ENCODE measurements around the gene EFTUD2.

The EFTUD2 gene

DNA sequence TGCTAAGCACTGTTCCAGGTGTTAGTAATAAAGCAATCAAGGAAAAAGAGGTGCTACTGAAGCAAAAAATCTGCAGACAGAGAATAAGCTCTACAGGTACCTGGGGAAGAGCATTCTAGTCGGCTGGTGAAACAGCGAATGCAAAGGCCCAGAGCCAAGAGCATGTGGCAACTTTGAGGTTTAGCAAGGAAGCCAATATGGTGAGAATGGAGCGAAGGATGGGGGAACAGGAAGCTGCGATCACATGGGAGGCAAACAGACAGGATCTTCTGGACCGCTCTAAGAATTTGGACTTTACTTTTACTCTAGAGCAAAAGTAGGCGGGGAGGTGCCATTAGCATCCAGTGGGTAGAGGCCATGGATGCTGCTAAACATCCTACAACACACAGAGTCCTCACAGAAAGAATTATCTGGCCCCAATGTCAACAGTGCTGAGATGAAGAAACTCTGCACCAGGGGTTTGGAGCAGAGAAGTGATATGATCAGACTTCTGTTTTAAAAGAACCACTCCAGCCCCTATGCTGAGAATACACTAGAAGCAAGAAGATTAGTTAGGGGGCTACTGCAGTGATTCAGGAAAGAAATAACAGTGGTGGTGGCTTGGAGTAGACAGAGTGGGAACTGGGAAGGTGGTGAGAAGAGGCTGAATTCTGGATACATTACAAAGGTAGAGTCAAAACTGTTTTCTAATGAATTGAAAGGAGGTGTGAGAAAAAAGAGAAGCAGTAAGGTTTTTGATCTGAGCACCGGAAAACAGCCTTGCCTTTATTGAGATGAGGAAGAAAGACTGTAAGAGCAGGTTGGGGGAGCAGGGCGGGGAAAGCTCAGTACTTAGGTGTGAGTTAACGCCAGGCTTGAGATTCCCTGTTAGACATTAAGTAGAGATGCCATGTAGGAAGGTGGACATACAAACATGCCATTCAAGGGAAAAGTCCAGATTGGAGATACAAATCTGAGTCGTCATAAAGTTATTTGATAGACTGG is 11.0 kb downstream of the EFTUD2 start:
- no peak for DNase-seq (ENCODE audit: low read depth in 2 of 2)

DNA sequence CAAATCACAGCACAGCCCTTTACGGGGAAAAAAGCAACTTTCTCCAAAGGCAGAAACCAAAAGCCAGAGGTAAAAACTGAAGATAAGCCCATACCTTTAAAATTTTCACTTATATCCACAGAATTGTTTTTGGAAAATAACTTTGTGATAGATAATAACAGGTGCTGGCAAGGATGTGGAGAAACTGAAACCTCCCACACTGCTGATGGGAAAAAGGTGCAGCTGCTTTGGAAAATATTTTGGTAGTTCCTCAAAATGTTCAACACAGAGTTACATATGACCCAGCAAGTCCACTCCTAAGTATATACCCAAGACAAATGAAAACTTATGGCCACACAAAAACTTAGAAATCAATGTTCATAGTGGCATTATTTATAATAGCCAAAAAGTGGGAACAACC is 12.2 kb downstream of the EFTUD2 start:
- no peak for DNase-seq (ENCODE audit: low read depth in 2 of 2)

DNA sequence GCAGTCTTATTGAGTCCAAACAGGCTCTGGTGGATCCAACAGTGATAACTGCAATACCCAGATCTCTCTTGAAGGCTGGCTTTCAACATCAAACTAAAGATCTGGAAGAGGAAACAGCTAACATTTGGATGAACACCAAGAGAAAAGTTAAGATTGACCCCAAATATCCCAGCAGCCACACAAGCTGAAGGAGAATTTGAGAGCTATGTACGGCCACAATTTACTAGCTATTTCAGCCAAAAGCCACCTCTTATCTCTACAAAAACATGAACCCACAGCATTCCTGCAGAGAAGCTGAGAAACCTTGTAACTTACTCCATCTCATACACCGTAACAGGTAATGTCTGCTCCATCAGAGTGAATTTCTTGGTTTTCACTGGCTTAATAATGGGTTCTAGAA is 14.3 kb downstream of the EFTUD2 start:
- DNase-seq (ENCODE audit: low read depth in 2 of 2) = no peak

DNA sequence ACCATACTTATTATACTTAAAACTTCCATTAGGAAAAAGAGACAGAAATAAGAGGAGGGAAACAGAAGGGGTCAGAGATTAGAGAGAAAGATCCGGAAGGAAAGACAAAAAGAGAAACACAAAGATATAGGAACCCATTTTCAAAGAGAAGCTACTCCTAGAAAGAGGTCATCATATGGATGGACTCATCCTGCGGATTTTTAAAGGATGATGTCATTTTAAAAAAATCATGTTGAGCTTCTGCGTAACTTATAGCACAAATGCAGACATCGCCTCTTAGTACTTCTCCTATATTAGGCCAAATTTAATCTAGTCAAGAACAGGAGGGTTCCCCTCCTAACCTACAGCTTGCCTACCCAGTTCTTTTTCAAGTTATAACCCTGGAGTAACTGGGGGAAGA is 18.1 kb downstream of the EFTUD2 start:
- no peak for DNase-seq (ENCODE audit: low read depth in 2 of 2)

DNA sequence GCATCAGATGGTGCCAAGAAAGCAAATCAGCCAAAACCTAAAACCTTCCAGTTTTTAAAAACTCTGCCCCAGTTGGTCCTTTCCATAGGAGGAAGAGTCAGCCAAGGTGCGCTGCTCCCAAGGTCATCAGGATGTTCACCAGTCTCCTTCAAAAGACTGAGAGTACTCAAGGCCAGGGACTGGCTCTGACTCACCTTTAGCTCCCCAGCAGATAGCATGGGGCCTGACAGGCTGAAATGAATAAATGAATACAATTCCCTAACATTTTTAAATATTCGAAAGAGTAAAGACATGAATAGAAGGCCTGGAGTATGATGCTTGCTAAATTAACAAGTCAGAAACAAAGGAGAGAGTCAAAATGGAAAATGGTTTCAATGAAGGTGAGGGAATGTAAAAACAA is 19.2 kb downstream of the EFTUD2 start:
- no peak for DNase-seq (ENCODE audit: low read depth in 2 of 2)

DNA sequence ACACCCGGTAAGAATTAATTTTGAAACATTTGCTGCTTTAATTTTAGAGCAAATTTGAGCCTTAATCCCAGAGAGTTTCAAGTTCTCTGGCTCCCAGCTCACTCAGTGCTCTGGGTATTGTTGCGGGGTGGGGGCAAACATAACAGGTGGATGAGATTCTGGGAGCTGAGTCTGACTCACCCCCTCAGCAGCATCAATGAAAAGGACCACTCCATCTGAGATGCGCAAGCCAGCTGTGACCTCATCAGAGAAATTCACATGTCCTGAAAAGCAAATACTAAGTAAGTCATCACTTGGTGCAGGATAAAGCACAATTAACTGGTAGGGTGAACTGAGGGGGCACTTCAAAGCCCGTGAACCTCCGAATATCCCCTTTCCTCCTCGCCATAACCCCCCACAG is 19.9 kb downstream of the EFTUD2 start:
- DNase-seq (ENCODE audit: low read depth in 2 of 2) = no peak

DNA sequence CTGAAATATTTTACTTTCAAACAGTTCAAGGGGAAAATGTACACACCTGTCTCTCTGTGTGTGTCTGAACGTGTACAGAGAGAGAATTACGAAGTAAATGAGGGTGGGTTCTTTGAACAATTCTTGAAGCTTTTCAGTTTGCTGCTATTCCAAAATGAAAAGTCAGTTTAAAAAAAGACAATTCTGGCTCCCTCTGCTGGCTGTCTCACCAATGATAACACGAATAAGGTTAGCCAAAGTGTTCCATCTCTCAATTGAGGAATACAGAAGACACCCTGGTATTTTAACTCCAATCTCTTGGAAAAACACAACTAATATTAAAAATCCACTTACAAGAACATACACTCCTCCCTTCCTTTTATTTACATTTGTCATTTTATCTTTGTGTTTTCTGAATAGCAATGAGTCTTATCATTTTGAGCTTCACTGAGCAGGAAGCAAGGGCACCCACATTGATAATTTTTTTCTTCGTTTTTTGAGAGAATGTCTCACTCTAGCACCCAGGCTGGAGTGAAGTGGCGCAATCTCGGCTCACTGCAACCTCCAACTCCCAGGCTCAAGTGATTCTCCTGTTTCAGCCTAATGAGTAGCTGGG is 20.5 kb downstream of the EFTUD2 start:
- no peak for DNase-seq (ENCODE audit: low read depth in 2 of 2)

DNA sequence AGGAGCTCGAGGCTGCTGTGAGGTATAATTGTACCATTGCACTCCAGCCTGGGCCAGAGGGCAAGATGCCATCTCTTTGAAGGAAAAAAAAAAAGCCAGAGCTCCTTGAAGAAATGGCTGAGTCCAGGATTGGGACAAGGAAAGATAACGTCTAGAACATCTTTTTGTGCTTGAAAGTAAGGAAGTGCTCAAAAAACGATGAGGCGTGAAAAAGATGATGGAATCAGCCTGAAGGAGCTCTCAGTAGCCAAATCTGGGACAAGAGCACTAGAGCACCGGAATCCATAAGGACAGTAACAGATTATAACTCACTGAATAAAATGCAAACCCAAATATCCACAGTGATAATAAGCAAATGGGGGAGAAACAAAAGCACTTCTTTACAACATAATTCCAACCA is 22.1 kb downstream of the EFTUD2 start:
- no peak for DNase-seq (ENCODE audit: low read depth in 2 of 2)

DNA sequence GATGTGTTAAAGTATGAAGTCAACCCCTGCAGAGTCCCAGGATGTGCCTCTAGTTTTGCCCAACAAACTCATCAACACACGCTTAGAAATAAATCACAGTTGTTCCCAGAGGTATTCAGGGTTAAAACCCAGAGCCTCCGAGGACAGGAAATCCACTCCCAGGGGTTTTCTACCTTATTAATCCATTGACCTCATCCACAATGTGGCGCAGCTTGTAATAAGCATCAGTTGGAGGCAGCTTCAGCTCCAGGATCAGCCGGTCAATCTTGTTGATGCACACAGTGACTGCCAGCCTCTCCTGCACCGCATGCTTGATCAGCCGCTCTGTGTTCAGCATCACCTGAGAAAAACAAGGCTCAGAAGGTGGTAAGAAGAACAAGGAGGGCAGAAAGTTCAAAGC is 23.5 kb downstream of the EFTUD2 start:
- no peak for DNase-seq (ENCODE audit: low read depth in 2 of 2)

DNA sequence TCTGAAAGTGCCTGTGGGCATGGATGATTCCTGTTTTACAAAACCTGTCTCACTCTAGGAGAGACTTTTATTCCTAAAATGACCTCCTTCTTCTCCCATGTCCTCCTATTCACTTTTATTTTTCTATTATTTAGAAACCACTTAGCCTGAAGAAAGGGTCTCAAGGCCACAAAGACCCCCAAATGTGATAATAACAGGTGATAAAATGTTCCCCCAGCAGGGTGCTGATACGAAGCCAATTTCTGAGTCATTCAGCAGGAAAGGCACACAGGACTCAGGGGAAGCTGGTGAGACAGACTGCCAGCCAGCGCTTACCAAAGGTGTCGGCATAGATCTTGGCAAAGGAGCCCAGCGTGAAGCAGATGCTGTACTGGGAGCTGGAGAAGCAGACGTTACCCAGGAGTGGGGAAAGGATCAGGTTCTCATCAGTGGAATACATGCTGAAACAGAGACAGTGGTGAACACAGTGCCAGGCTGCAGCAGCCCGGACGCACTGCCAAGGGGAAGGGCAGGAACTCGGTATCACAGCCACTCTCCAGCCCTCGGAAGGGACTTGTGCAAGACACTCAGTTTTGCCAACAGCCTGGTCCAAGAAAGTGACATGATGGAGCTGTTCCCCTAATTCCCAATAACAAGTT is 27.0 kb downstream of the EFTUD2 start:
- DNase-seq (ENCODE audit: low read depth in 2 of 2) = no peak

DNA sequence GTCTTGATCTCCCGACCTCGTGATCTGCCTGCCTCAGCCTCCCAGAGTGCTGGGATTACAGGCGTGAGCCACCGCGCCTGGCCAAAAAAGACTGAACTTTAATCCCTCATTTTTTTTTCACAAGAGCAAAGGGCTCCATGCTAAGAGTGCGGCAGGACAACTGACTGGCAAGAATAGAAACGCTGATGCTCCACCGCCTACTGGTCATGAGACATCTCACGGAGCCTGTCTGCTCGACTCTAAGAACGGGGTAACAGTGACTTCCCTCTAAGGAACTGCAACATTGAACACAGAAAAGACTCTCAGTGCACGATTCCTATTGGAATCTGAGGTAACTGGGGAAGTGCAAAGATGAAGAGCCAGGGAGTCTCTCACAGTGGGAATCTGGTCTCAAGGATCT is 27.7 kb downstream of the EFTUD2 start:
- DNase-seq (ENCODE audit: low read depth in 2 of 2) = no peak

DNA sequence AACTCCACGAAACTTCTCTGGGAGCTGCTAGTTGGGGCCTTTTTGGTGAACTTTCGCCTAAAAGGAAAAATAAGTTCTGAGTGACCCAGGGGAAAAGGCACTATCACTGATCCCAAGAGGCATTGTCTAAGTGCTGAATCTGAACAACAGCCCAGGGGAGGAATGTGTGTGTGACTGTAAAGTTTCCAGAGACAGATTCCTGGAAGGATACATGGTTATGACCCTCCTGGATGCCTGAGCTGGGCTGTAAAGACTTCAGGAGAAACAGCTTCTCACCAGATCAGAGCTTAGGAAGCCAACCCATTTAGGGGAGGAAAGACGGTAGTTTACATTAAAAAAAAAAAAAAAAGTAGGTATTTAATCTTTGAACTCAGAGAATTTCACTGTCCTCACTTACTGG is 31.4 kb downstream of the EFTUD2 start:
- DNase-seq (ENCODE audit: low read depth in 2 of 2) = no peak

DNA sequence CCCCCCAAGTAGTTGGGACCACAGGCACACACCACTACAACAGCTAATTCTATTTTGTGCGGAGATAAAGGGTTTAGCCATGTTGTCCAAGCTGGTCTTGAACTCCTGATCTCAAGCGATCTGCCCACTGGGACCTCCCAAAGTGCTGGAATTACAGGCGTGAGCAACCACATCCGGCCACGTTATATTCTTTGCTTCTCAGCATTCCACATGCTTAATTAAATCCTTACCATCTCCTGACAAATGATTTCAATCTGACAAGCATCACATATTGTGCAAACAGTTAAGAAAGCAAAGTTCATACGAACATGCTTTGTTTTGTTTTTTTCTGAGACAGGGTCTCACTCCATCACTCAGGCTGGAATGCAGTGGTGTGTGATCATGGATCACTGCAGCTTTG is 33.3 kb downstream of the EFTUD2 start:
- no peak for DNase-seq (ENCODE audit: low read depth in 2 of 2)

DNA sequence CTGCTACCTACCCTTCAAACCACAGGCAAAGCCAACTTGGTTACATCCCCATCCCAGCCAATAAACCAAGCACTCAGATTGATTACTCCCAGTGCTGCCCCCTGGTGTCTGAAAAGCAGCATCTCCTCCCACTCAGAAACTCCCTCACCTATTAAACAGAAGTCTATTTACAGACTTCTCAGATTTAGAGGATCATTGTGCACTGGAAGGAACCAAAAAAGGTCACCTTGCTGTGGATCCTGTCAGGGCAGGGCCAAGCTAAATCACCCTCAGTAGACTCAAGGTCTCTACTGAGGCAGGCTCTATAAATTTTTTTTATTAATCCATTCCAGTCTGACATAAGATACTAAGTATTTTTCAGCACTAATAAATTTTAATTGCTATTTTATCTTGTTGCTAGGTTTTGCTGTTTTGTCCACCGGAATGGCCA is 34.0 kb downstream of the EFTUD2 start:
- DNase-seq (ENCODE audit: low read depth in 2 of 2) = peak; percentile 36 to 63

DNA sequence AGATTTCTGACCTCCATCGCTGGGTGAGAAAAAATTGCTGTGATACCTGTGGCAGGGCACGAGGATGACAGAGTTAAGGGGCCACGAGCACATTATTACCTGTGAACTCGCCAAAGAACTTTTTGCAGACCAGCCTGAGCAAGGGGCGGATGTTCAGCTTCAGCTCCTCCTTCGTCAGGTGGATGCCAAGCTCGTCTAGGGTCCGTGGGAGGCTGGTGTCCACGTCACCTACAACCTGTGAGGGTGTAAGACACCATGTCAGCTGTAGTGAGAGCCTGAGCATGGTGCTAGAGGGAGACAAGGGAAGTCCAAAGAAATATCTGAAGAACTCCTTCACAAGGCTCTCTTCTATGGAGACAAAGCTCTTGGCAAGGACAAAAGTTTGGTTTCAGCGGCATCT is 34.4 kb downstream of the EFTUD2 start:
- DNase-seq (ENCODE audit: low read depth in 2 of 2) = no peak

DNA sequence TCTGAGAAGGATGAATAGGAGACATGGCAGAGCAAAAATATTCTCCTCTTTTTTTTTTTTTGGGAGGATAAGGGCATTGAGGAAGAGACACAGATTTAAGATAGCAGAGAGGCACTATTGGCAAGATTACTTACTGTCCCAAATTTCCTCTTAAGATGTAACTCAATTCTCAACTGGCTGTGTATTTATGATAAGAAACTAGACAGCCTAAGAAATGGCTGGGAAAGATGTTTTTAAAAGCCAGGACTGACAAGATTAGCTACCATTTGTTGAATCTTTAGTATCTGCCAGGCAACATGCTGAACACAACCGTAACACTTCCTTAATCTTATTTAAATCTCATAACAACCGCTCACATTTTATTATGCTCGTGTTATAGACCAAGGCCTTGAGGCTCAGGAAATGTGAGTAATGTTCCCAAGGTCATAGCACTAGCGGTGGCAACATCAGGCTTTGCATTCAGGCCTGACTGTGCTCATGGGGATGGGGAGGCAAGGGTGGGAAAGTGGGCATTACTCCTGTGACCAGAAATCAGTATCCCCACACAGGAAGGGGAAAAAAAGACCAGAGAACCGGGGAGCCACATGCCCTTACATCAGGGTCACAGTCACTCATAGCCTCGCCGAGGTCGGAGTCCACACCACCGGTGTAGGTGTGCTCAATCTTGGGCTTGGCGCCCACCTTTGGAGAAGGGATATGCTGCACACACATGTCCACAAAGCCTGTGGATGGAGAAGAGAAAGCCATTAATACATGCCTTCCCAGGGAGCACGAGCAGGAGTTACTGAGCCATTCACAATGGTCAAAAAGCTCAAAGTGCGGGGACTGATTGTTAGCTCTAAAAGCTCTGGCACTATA is 36.0 kb downstream of the EFTUD2 start:
- no peak for DNase-seq (ENCODE audit: low read depth in 2 of 2)

DNA sequence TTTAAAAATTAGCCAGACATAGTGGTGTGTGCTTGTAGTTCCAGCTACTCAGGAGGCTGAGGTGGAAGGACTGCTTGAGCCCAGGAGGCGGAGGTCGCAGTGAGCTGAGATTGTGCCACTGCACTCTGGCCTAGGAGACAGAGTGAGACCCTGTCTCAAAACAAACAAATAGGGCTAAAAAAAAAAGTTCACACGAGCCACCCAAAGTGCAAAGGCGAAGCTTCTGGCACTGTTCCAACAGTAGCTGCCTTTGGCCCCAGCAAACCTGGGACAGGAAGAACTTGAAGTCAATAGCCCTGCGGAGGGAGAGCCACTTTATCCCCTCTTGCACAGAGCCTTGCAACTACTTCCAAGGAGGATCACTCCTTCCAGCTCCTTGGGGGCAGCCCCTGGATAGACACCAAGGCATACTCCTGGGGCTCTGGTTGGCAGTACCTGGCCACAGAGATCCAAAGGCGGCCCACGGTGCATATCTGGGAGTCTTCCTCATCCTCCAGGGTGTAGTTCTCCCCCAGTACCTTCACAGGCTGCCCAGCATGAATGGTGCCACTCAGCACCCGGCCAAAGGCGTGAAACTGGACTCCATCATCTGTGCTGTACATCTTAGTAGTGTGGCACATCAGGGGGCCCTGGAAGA is 36.8 kb downstream of the EFTUD2 start:
- DNase-seq (ENCODE audit: low read depth in 2 of 2) = no peak

DNA sequence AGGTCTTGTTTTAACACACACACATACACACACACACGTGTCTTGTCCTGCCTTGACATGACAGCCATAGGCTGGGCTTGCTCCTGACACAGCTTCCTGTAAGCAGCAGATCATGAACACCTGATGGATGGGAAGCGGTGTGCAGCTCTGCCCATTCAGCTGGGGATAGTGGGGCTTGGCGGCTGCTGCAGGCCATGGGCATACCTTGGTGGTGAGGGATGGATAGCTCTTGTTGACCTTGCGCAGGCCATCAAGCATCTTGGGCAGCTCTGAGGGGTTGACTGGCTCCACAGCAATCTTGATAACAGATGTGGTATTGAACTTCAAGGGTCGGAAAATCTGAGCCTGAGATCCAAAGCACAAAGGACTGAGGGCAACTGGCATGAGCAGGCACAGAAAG is 39.5 kb downstream of the EFTUD2 start:
- DNase-seq (ENCODE audit: low read depth in 2 of 2) = no peak

DNA sequence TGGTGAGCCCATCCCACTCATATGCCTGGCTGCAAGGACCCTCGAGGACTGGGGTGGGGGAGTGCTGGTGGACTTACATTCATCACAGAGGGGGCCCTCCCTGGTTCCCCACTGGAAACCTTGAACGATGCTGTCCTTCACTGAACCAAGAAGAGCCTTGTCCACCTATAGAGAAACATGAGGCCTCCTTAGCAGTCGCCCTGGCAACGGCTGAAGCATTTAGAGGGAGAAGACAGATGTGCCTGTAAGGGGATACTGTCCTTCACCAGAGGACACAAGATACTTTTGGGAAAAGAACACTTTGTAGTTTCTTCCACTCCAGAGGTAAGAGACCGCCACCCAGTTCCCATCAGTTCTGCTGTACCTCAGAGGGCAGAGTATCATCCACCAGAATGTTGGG is 45.1 kb downstream of the EFTUD2 start:
- no peak for DNase-seq (ENCODE audit: low read depth in 2 of 2)

DNA sequence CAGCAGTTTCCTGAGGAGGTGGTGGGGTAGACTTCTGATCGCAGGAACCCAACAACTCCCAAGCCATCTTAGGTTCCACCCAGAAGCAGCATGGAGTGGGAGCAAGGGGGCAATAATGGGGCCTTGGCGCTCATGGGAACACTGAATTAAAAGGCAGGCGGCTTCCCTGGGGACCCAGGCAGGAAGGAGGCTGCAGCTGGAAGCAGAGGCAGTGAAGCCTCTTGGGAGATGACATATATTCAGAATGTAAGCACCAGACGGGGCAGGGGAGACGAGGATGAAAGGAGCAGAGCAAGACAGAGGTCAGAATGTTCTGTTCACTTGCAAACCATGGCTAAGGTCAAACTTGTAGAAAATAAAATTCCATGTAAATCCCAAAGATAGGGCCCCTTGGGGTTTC is 48.6 kb downstream of the EFTUD2 start:
- DNase-seq (ENCODE audit: low read depth in 2 of 2) = no peak

DNA sequence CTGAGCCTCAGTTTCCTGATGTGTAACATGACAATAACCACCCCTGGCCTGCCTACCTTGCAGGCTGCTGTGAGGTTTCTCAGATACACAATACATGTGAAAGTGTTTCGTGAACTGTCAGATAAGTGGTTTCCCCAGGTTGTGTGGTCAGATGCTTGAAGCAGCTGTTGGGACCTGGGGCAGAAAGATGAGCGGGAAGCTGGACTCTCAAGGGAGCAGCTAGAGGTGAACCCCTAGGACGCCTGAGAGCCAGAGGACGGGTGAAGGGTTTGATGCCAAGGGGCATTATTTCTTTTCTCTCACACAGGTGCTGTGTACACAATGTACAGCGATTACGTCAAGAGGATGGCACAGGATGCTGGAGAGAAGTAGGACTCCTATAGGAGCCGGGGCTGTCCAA is 49.2 kb downstream of the EFTUD2 start:
- DNase-seq (ENCODE audit: low read depth in 2 of 2) = no peak

Data from stimulated activated CD4-positive, alpha-beta T cell treated with anti-CD3 and anti-CD28 coated beads, Interleukin-15, amount 100 ng/mL, for 48 hours (primary cell).